NCI-H1694 treated with DMSO at 0.1 percent for 48 hours (cell line): ENCODE data around the gene RAB28.

Experiments
- DNase-seq: peaks from one replicate; lab custom pipeline; 2025; lab: John Stamatoyannopoulos, UW

RAB28 gene

GRCh38 chr4:13509442-13509841 lies 25.3 kb upstream of the RAB28 start:
- DNase-seq, result no peak

DNA sequence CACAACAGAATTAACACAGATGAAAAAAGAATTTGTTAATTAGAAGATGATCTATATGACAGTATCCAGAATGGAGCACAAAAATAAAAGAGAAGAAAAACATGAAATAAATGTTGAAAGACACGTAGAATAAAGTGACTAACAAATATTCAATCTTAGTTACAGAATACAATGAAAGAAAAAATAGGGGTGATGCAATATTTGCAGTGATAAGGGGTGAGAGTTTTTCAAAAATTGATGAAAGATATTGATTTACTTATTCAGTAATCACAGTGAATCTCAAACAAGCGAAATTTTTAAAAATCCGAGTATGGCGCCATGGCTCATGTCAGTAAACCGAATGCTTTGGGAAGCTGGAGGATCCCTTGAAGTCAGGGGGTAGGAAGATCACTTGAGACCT lies 20.2 kb upstream of the RAB28 start:
- no peak for DNase-seq

DNA sequence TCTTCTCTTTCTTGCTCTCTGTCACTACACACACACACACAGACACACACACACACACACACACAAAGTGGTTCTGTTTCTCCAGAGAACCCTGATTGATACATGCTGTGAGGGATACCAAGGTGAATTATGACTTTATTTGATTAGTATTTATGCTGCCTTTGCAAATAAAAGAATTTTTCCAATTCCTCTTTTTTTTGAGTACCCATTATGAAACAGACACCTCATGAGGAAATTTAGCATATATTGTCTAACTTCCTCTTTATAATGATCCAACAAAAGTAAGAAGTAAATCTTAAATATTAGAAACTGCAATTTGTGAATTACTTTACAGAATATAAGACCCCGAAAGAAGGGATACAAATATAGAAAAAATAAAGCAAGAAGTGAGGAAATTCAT lies 14.3 kb upstream of the RAB28 start:
- DNase-seq, result no peak

DNA sequence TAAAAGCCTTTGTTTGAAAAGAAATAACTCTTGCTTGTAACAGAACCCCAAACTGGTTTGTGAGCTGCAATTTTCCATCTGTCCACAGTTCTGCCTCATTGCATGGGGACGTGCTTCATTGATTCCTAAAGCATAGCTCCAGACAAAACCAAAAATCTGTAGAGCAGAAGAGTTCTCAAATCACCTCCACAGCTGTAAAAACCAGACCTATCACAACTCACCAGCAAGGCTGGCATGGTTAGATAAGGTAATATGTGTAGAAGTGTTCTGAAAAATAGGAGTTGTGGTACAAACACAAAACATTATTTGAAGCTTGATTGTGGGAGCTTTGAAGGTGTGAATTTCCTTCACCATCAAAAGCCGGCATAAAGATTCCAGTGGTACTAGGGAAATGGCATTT lies 12.5 kb upstream of the RAB28 start:
- DNase-seq, result no peak

DNA sequence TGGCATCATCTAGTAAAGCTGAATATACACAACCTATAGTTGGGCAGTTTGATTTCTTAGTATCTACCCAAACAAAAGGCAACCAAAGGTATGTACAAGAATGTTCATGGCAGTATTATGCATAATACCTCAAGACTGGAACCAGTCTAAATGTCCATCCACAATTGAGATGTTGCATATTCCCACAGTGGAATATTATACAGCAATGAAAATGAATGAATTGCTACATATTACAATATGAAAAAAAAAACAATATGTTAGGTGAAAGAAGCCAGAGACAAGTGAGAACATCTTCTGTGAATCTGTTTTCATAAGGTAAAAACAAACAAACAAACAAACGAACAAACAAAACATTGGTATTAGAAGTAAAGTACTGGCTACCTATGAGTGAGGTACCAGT lies 11.6 kb upstream of the RAB28 start:
- no peak for DNase-seq

DNA sequence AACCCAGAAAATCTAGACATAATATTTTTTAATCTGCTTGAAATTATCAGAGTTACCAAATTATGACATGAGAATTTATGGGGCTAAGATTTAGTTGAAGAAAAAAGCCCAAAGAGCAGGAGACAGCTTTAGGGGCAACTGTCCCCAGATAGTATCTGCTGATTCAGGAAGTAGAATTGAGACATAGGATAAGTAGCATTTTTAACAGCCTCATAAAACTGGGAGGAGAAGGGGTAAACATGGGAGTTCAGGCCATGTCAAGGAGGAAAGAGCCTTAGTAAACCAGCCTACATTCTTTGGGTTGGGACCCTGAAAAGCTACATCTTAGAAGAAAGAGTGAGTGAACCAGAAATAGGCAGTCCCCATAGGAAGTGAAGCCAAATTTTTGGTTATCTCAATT lies 9.7 kb upstream of the RAB28 start:
- DNase-seq, result no peak

- DNase-seq, result no peak
Measured at GRCh38 chr4:13492747-13493146, 8.6 kb upstream of the RAB28 start.

DNA sequence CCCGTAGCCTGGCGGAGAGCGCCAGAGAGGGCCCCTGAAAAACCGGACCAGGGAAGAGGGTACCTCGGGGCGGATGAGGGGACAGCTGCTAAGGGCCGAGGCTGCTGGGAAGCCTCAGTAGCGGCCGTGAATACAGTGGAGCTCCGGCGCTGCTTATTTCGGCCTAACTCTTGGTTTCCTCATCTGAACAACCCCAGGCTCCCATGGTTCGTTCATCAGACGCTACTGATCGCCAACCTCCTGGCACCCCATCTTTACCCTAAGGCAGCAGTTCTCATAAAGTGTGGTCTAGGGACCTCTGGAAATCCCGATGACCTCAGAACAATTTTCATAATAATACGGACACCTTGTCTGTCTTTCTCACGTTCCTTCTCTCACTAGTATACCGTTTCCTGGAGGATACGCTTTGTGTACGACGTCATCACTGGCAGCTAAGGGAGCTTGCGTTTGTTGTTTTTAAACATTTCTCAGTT lies 645 bp upstream of the RAB28 start:
- DNase-seq, result no peak

- DNase-seq, result no peak
Measured at GRCh38 chr4:13483768-13484121, 395 bp downstream of the RAB28 start.

DNA sequence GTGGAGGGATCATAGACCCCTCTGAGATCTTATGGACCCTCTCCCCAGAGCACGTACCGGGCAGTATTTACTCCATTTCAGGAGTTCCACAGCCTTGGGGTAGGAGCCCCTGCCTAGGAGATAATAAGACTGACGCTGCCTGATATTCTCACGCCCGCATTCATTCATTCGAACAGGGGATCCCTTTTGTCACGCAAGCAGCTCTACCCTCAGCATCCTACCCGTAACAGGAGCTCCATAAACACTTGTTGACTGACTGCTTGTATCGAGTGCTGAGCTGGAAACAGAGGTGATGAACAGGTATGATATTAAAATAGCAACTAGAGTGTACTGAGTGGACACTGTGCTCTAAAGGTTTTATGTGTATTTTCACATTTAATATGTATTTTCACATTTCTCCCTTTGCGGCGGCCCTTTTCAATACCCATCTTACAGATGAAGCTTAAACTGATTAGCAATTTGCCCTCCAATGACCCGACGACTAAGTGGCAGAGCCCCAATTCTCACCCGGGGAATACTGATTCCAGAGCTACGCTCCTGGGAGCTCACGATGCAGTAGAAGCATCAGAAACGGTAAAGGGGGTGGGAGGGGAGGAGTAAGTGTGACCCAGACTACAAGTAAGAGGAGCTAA lies 888 bp downstream of the RAB28 start:
- DNase-seq, result no peak

DNA sequence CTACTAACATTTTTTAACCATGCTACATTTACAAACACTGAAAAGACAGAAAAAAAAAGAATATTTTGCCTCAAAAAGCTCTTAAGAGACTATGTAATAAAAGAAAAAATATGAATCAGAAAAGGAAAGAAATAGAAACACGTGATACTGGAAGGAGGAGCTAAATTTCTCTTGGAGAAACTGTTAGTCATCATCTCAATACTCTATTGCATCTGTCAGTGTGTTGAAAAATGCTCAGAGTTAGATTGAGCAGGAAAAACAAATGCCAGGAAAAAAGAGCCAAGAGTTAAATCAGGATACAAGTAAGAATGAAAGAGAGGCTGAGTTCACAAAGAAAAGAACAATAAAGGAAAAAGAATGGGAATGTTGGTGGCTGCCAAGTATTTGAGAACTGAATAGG lies 2.6 kb downstream of the RAB28 start:
- DNase-seq, result no peak

DNA sequence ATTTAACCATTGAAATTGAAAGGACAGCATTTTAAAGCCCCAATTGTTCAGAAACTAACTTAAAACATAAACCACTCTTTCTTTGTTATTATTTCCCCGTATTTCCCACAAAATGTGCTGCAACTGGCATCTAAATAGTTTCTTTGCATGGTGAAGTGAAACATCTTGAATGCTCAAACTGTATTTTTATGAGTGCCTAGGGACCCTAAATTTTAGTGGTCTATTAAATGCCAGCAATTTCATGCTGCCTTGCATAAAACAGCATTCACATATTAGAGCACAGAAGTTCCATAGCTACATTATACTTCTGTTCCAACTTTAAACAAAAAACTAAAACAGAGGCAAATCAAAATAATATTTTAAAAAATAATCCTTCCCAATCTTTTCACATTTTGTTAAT lies 5.4 kb downstream of the RAB28 start:
- no peak for DNase-seq

- DNase-seq, result no peak
Measured at GRCh38 chr4:13478131-13478530, 6.0 kb downstream of the RAB28 start.

DNA sequence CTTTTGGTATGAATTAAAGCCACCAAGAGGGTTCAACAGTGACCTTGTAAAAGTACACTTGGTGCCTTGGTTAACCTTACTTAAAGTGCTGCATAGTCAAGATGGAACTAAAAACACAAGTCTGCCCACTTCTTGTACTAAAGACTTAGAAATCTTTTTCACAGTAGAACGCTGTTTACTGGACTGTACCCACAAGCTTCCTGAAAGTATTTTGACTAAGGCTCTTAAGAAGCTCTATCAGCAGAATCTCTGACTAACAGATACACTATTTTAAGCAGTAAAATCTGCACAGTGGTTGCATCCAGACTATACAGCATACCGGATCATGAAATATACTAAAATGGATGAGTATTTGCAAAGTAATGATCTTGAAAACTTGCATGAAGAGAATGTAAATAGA lies 7.2 kb downstream of the RAB28 start:
- DNase-seq, result no peak

- DNase-seq, result no peak
Measured at GRCh38 chr4:13476152-13476551, 8.0 kb downstream of the RAB28 start.

- DNase-seq, result no peak
Measured at GRCh38 chr4:13471400-13471799, 12.7 kb downstream of the RAB28 start.

DNA sequence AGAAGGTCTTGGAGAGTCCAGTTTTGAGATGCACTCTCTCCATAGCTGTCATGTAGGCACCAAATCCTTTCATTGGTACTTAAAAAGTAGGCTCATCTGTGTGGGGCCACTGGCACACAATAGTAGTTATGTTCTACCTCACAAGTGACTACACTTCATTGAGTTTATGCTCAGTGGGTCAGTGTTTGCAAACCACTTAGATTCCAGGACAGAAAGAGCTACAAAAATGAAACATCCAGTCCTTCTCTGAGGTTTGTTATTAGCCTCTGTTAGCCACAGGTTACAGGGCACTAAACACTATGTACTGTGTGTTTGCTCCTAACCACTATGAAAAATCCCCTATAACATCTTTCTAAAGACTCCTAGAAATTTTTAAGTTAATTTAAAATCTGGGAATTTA lies 13.8 kb downstream of the RAB28 start:
- no peak for DNase-seq

DNA sequence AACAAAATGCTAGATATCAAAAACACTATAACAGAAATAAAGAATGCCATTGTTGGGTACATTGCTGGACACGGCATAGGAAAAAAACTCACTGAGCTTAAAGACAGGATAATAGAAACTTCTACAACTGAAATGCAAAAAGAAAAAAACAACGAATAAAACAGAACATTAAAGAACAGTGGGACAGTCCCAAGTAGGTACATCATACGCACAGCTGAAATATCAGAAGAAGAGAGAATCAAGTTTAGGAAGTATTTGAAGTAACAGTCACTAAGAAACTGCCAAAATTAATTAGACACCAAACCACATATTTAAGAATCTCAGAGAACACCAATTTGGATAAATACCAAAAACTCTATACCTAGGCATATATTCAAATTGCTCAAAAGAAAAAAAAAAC lies 19.2 kb downstream of the RAB28 start:
- DNase-seq, result no peak

GRCh38 chr4:13464543-13464942 lies 19.6 kb downstream of the RAB28 start:
- DNase-seq, result no peak

GRCh38 chr4:13461191-13461905 lies 22.8 kb downstream of the RAB28 start:
- no peak for DNase-seq

GRCh38 chr4:13455411-13455810 lies 28.7 kb downstream of the RAB28 start:
- no peak for DNase-seq

- DNase-seq, result no peak
Measured at GRCh38 chr4:13454786-13455185, 29.4 kb downstream of the RAB28 start.

- DNase-seq, result no peak
Measured at GRCh38 chr4:13452927-13453579, 31.1 kb downstream of the RAB28 start.

DNA sequence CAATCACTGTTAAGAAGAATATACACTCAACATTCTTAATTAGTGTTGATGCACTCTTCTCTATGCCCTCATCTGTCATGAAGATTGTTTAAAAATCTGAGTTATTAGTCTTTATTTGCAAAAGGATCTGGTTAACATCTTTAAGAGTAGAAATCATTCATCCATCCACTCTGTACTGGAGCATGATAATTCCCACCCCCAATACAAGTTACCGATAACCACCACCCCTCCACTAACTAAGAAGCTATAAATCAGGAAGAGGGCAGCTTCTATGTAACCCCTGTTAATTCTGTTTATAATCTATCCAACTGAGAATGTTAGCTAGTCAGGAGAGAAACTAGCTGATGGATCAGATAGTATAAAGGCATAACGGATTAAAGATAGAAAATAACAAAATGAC lies 34.5 kb downstream of the RAB28 start:
- no peak for DNase-seq
